Neural cell (in vitro differentiated cells): ENCODE data around the gene ANO1. TPM values are rescaled to one million over a fixed set of nuclear protein-coding genes. Genes with fewer than 3 reads are reported as not detected.

Source experiments
- H2AFZ ChIP-seq: fragments of 200-600, 300-800 bp; sonication (generic), shearing (Covaris generic); 2 replicates; pipeline ENCODE4 v1.6.0; 2014; ENCODE audit warnings: low read depth, mild to moderate bottlenecking, antibody characterized with exemption, low read length, moderate library complexity
- H3F3A ChIP-seq: fragments of 200-600 bp; shearing (Covaris generic); 2 replicates; pipeline ENCODE4 v1.6.1; 2016; ENCODE audit warnings: mild to moderate bottlenecking, moderate library complexity, mixed read lengths, antibody characterized with exemption, low read length; ENCODE audit not compliant: insufficient read depth, poor library complexity, severe bottlenecking
- H3K27ac ChIP-seq: fragments of 200-600, 300-800 bp; sonication (generic), shearing (Covaris generic); 2 replicates; pipeline ENCODE4 v1.5.1; 2014; ENCODE audit warnings: mild to moderate bottlenecking, low read length, moderate library complexity
- H3K27me3 ChIP-seq: fragments of 300-800, 200-600 bp; sonication (generic), shearing (Covaris generic); 2 replicates; pipeline ENCODE4 v1.6.0; 2014; ENCODE audit warnings: mild to moderate bottlenecking, low read depth, low read length, moderate library complexity; ENCODE audit not compliant: insufficient read depth
- H3K36me3 ChIP-seq: fragments of 300-800, 200-600 bp; sonication (generic), shearing (Covaris generic); 2 replicates; pipeline ENCODE4 v1.5.1; 2014; ENCODE audit warnings: mild to moderate bottlenecking, antibody characterized with exemption, low read length, moderate library complexity; ENCODE audit not compliant: insufficient read depth
- H3K4me2 ChIP-seq: fragments of 300-800, 200-600 bp; sonication (generic), shearing (Covaris generic); 2 replicates; pipeline ENCODE4 v1.6.0; 2014; ENCODE audit warnings: mild to moderate bottlenecking, low read length
- H3K4me3 ChIP-seq: fragments of 300-800, 200-600 bp; sonication (generic), shearing (Covaris generic); 2 replicates; pipeline ENCODE4 v1.5.1; 2014; ENCODE audit warnings: mild to moderate bottlenecking, low read length, moderate library complexity
- H3K79me2 ChIP-seq: fragments of 200-600 bp; shearing (Covaris generic); replicated peaks from 2 replicates; pipeline ENCODE4 v1.6.0; 2014; ENCODE audit warnings: mild to moderate bottlenecking, low read length, moderate library complexity; ENCODE audit not compliant: insufficient read depth
- H3K9ac ChIP-seq: fragments of 300-800, 200-600 bp; sonication (generic), shearing (Covaris generic); 2 replicates; pipeline ENCODE4 v1.6.1; 2016; ENCODE audit warnings: mild to moderate bottlenecking, low read length, mixed read lengths
- H3K9me2 ChIP-seq: fragments of 200-600 bp; shearing (Covaris generic); 2 replicates; pipeline ENCODE4 v1.6.1; 2016; ENCODE audit warnings: mild to moderate bottlenecking, low read length, mixed read lengths; ENCODE audit not compliant: insufficient read depth
- H3K9me3 ChIP-seq: fragments of 200-600, 300-800 bp; sonication (generic), shearing (Covaris generic); 2 replicates; pipeline ENCODE4 v1.6.1; 2016; ENCODE audit warnings: mild to moderate bottlenecking, mixed run types, low read length, moderate library complexity, mixed read lengths
- H4K20me1 ChIP-seq: fragments of 200-600 bp; shearing (Covaris generic); 2 replicates; pipeline ENCODE4 v1.6.1; 2016; ENCODE audit warnings: mild to moderate bottlenecking, mixed run types; ENCODE audit not compliant: insufficient read depth
- EP300 ChIP-seq: fragments of 450-650 bp; conservative IDR thresholded peaks from 2 replicates; pipeline ENCODE4 v1.6.1; 2014; ENCODE audit warnings: antibody characterized with exemption, mild to moderate bottlenecking, moderate library complexity; ENCODE audit not compliant: poor library complexity, severe bottlenecking
- EZH2 ChIP-seq: fragments of 200-600, 300-800 bp; shearing (Covaris generic), sonication (generic); IDR thresholded peaks from 2 replicates; pipeline ENCODE4 v1.6.1; 2014; ENCODE audit warnings: antibody characterized with exemption, low read length, borderline replicate concordance, mild to moderate bottlenecking; ENCODE audit not compliant: insufficient read depth, poor library complexity, severe bottlenecking
- MXI1 ChIP-seq: fragments of 450-650 bp; conservative IDR thresholded peaks from 2 replicates; pipeline ENCODE4 v1.6.1; 2014; ENCODE audit warnings: antibody characterized with exemption, mild to moderate bottlenecking; ENCODE audit not compliant: poor library complexity, severe bottlenecking
- POLR2AphosphoS5 ChIP-seq: IDR thresholded peaks from 2 replicates; pipeline ENCODE4 v1.6.1; 2012
- RAD21 ChIP-seq: fragments of 450-650 bp; conservative IDR thresholded peaks from 2 replicates; pipeline ENCODE4 v1.6.1; 2014; ENCODE audit warnings: antibody characterized with exemption, mild to moderate bottlenecking, moderate library complexity
- SMC3 ChIP-seq: fragments of 450-650 bp; conservative IDR thresholded peaks from 2 replicates; pipeline ENCODE4 v1.6.1; 2014; ENCODE audit warnings: antibody characterized with exemption, mild to moderate bottlenecking, moderate library complexity; ENCODE audit not compliant: poor library complexity
- TAF1 ChIP-seq: IDR thresholded peaks from 2 replicates; pipeline ENCODE4 v1.6.1; 2012; ENCODE audit warnings: low read depth
- polyA plus RNA-seq: library from polyadenylated mRNA; depleted of rRNA; stranded (reverse); fragments of >200 nt; gene quantifications from 2 replicates; pipeline ENCODE4 v1.2.3, GENCODE V29; 2014
- TF ChIP-seq, protein P1 (sequence below): IDR thresholded peaks from 2 replicates; pipeline ENCODE4 v1.6.1; 2012; ENCODE audit warnings: borderline replicate concordance
- TF ChIP-seq, protein P2 (sequence below): fragments of 450-650 bp; IDR thresholded peaks from 2 replicates; pipeline ENCODE4 v1.5.1; 2014; ENCODE audit warnings: antibody characterized with exemption, mild to moderate bottlenecking, moderate library complexity; ENCODE audit not compliant: poor library complexity, severe bottlenecking

Gene ANO1
- polyA plus RNA-seq, 1 donor from 2014 or later = not detected

DNA sequence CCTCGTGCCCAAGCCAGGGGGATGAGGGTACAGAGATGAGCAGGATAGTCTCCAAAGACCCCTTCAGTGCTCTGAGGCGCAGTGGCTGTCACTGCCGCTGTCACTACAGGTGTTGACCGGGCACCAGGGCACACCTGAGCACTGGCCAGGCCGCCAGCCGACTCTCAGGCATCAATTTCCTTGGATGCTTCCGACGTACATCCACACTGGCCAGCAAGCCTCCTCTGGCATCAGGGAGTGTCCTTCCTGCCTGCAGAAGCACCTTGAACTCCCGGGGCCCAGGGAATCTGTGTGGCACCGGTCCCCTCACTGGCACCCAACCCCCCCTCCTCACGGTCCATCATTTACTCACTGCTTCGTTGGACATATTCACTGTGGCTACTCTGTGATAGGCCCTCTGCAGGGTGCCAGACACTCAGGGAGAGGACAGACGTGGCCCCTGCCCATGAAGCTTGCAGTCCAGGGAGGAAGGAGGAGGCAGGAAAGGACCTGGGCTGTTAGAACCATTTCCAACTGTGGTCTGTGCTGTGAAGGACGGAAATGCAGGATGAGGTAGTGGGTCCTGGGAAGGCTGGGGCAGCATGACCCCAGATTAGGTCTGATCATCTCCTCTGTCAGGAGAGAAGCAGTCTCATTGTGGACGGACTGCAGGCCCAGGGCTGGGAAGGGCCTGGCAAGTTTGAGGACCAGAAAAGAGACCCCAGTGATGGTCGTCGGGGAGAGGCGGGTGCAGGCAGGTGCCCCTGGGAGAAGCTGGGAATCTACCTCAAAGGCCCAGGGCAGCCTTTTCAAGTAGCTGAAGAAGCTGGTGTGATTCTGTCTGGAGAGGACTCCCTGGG lies 46.3 kb upstream of the ANO1 start:
- no peak overlapping the region for H3K27ac ChIP-seq
- no peaks in the 10 kb centered on the region for H3K27me3 ChIP-seq
- H3K36me3 ChIP-seq = no peaks in the 10 kb centered on the region
- H2AFZ ChIP-seq = no peak overlapping the region
- TF ChIP-seq TAF1 (no peak), MXI1 (no peak), RAD21 (no peak), POLR2AphosphoS5 (no peak), EZH2 (no peak), SMC3 (no peak), EP300 (no peak)
- TF ChIP-seq, protein P1, sequence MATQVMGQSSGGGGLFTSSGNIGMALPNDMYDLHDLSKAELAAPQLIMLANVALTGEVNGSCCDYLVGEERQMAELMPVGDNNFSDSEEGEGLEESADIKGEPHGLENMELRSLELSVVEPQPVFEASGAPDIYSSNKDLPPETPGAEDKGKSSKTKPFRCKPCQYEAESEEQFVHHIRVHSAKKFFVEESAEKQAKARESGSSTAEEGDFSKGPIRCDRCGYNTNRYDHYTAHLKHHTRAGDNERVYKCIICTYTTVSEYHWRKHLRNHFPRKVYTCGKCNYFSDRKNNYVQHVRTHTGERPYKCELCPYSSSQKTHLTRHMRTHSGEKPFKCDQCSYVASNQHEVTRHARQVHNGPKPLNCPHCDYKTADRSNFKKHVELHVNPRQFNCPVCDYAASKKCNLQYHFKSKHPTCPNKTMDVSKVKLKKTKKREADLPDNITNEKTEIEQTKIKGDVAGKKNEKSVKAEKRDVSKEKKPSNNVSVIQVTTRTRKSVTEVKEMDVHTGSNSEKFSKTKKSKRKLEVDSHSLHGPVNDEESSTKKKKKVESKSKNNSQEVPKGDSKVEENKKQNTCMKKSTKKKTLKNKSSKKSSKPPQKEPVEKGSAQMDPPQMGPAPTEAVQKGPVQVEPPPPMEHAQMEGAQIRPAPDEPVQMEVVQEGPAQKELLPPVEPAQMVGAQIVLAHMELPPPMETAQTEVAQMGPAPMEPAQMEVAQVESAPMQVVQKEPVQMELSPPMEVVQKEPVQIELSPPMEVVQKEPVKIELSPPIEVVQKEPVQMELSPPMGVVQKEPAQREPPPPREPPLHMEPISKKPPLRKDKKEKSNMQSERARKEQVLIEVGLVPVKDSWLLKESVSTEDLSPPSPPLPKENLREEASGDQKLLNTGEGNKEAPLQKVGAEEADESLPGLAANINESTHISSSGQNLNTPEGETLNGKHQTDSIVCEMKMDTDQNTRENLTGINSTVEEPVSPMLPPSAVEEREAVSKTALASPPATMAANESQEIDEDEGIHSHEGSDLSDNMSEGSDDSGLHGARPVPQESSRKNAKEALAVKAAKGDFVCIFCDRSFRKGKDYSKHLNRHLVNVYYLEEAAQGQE = no peak
- TF ChIP-seq, protein P2, sequence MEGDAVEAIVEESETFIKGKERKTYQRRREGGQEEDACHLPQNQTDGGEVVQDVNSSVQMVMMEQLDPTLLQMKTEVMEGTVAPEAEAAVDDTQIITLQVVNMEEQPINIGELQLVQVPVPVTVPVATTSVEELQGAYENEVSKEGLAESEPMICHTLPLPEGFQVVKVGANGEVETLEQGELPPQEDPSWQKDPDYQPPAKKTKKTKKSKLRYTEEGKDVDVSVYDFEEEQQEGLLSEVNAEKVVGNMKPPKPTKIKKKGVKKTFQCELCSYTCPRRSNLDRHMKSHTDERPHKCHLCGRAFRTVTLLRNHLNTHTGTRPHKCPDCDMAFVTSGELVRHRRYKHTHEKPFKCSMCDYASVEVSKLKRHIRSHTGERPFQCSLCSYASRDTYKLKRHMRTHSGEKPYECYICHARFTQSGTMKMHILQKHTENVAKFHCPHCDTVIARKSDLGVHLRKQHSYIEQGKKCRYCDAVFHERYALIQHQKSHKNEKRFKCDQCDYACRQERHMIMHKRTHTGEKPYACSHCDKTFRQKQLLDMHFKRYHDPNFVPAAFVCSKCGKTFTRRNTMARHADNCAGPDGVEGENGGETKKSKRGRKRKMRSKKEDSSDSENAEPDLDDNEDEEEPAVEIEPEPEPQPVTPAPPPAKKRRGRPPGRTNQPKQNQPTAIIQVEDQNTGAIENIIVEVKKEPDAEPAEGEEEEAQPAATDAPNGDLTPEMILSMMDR = no peak
- no peaks in the 10 kb centered on the region for H3K9me3 ChIP-seq
- no peak overlapping the region for H3K4me3 ChIP-seq
- no peaks in the 10 kb centered on the region for H3K79me2 ChIP-seq
- H3K9me2 ChIP-seq = no peaks in the 10 kb centered on the region
- no peak overlapping the region for H3K9ac ChIP-seq
- no peaks in the 10 kb centered on the region for H4K20me1 ChIP-seq
- no peak overlapping the region for H3K4me2 ChIP-seq
- H3F3A ChIP-seq = no peaks in the 10 kb centered on the region

DNA sequence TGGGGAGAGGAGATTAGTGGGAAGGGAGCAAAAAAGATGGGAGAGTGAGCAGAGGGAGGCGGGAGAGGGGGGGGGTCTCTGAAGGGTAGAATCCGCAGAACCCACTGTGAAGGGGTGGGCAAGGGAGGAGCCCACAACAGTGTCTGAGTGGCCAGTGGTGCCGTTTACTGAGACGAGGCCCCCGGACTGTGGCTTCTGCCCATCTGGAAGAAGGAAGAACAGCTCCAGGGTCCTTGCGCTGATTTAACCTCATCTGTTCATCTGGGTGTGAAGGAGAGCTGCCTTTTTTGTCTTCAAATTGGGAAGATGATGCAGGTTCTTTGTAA lies 45.7 kb upstream of the ANO1 start:
- Histone ChIP-seq H3K9ac (no peak overlapping the region), H2AFZ (no peak overlapping the region), H3K9me2 (no peaks in the 10 kb centered on the region), H4K20me1 (no peaks in the 10 kb centered on the region), H3K4me3 (no peak overlapping the region), H3K79me2 (no peaks in the 10 kb centered on the region), H3F3A (no peaks in the 10 kb centered on the region), H3K9me3 (no peaks in the 10 kb centered on the region), H3K36me3 (no peaks in the 10 kb centered on the region), H3K4me2 (no peak overlapping the region), H3K27me3 (no peaks in the 10 kb centered on the region), H3K27ac (no peak overlapping the region)
- TF ChIP-seq EZH2 = no peak
- TF ChIP-seq, protein P2 = no peak
